NCI-H2107 (cell line): ENCODE data around the gene MMP17.
"Not testable (repeated sequence)": the region's sequence is repeated elsewhere in the genome, so short reads cannot be mapped to it uniquely, and the experiment has no call there.

Experiments
- DNase-seq: peaks from one replicate; lab custom pipeline; 2025; lab: John Stamatoyannopoulos, UW

MMP17 gene

DNA sequence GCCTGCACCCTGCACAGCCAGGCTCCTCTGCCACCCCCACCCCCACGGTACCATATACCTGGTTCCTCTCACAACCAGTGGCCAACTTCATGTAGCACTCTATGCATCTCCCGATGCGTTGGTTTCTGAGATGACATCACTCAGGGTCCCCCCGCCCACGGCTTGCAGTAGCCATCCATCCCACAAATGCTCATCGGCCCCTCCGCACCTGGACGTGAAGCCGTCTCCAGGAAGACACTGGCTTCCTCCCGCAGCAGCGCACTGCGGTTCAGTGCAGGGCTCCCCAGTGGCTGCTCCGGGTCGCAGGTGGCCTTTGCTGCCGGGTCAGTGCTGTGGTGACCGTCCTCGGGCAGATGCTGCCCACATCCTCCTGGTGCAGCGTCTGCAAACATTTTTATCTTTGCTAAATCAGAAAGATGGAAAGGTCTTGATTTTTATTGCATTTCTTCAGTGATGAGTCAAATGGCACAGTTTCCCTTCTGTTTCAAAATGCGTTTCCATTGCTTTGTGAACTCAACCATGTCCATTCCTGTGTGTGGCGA, 27.5 kb upstream of the MMP17 start:
- no peak for DNase-seq

- DNase-seq: no peak
Measured at GRCh38 chr12:131801254-131801866, 26.8 kb upstream of the MMP17 start.

GRCh38 chr12:131803961-131804521, 24.2 kb upstream of the MMP17 start:
- DNase-seq: no peak

- no peak for DNase-seq
Measured at GRCh38 chr12:131805421-131805820, 22.8 kb upstream of the MMP17 start.

GRCh38 chr12:131806674-131807073, 21.5 kb upstream of the MMP17 start:
- no peak for DNase-seq

DNA sequence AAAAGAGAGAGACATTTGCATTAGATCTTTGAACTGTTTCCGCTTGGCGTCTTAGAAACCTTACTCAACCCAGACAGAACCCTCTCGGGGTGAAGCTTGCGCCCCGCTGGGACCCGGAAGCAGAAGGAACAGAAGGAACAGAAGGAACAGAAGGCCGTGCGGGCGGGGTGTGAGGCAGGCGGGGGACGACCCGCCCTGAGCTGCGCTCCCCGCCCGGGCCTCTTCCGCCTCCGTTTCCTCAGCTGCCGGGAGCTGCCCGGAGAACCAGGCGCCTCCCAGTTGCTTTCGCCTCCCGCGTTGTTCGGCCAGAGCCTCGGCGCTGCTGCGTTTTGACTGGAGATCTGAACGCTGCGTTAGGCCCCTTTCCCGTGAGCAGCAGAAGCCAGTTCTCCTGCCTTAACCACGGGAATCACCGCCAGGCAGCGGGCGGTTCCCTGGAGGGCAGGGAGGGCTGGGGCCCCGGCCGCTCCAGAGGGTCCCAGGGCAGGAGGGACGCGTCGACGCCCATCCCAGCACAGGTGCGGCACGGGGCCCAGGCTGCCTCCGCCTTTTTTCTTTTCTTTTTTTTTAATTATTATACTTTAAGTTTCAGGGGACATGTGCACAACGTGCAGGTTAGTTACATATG, 19.3 kb upstream of the MMP17 start:
- no peak for DNase-seq

GRCh38 chr12:131809476-131810254, 18.5 kb upstream of the MMP17 start:
- not testable (repeated sequence) for DNase-seq

GRCh38 chr12:131810726-131811125, 17.5 kb upstream of the MMP17 start:
- no peak for DNase-seq

GRCh38 chr12:131815131-131815530, 13.1 kb upstream of the MMP17 start:
- no peak for DNase-seq

DNA sequence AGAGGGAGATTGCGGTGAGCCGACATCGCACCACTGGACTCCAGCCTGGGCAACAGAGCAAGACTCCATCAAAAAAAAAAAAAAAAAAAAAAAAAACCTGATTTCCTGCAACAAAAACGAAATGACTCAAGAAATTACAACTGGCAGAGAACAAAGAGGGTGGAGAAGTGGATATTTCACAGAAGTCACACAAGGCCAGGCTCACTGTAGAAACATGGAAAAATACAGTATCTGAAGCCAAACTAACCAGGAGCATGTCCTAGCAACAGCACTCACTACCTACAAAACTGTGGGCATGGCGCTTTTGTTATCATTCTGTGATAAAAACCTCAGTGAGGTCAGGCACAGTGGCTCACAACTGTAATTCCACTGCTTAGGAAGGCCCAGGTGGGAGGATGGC, 11.7 kb upstream of the MMP17 start:
- no peak for DNase-seq

GRCh38 chr12:131817241-131817640, 11.0 kb upstream of the MMP17 start:
- no peak for DNase-seq

- no peak for DNase-seq
Measured at GRCh38 chr12:131818821-131819585, 9.2 kb upstream of the MMP17 start.

DNA sequence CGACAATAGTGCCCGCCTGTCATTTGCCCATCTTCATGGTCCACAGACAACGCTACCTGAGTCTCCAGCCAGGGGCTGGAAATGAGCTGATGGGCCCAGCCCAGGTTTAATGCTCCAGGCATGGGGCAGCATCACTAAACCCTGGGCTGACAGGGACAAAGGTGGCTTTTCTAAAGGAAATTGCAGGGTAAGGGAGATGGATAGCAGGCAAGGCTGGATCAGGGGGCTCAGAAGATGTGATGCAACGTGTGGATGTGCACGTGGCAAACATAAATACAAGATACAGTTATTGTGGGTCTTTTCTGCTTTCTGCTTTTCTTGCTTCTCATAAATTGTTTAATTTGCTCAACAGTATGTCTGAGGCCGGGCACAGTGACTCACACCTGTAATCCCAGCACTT, 3.7 kb upstream of the MMP17 start:
- DNase-seq: no peak

- DNase-seq: no peak
Measured at GRCh38 chr12:131825146-131825892, 2.9 kb upstream of the MMP17 start.

DNA sequence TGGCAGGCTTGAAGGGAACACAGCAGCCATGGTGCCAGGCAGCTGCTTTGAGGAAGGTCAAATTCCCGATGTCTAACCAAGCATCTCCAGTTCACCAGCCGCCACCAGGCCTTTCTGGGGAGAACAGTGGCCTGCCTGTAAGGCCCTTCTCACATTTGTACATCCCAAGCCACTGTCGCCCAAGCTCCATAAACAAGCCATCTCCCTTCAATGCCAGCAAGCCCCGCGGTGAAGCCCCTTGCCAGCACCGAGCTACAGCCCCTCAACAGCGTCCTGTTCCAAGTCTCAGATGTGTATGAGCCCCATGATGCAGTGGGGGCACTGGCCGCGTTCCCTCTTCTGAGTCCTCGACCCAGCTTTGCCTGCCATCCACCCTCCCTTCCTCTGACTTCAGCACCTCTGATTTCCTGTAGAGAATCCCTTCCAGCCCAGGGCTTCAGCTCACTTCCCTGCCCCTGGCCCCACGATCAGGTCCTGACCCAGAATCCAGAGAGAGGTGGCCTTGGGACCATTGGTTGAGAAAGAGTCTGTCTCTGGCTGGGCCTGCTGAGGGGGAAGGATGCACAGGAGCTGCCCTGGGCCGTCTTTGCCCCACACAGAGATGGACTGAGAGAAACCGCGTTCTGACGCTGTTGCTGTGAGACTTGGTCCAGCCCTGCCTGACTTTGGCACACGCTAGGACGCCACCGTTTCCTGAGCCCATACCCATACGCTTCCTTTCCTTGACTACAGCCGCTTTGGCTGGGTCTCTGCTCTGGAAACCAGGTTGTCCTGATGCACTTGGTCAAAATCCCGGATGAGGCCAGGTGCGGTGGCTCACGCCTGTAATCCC, 1.9 kb upstream of the MMP17 start:
- DNase-seq: no peak

GRCh38 chr12:131828671-131829355, 620 bp downstream of the MMP17 start:
- no peak for DNase-seq

- no peak for DNase-seq
Measured at GRCh38 chr12:131829356-131829747, 1.2 kb downstream of the MMP17 start.

- no peak for DNase-seq
Measured at GRCh38 chr12:131829791-131830334, 1.7 kb downstream of the MMP17 start.

GRCh38 chr12:131830335-131830913, 2.2 kb downstream of the MMP17 start:
- no peak for DNase-seq
